Measurements from ENCODE around the gene MDFI.

MDFI gene

GRCh38 chr6:41630946-41631345, 7.3 kb upstream of the MDFI start:
- DNase-seq (ENCODE audit: low read depth in 2 of 2, low spot score in 1 of 2) = no peak

- DNase-seq (ENCODE audit: low read depth in 2 of 2, low spot score in 1 of 2) = no peak
Observed at GRCh38 chr6:41633056-41633634, 5.1 kb upstream of the MDFI start.

- DNase-seq (ENCODE audit: low read depth in 2 of 2, low spot score in 1 of 2) = no peak
Observed at GRCh38 chr6:41634657-41635056, 3.6 kb upstream of the MDFI start.

- DNase-seq (ENCODE audit: low read depth in 2 of 2, low spot score in 1 of 2) = no peak
Observed at GRCh38 chr6:41635365-41635764, 2.9 kb upstream of the MDFI start.

- no peak for DNase-seq (ENCODE audit: low read depth in 2 of 2, low spot score in 1 of 2)
Observed at GRCh38 chr6:41636833-41637193, 1.5 kb upstream of the MDFI start.

- DNase-seq (ENCODE audit: low read depth in 2 of 2, low spot score in 1 of 2) = no peak
Observed at GRCh38 chr6:41637194-41638001, 870 bp upstream of the MDFI start.

- no peak for DNase-seq (ENCODE audit: low read depth in 2 of 2, low spot score in 1 of 2)
Observed at GRCh38 chr6:41638935-41639808, 904 bp downstream of the MDFI start.

GRCh38 chr6:41639809-41640371, 1.6 kb downstream of the MDFI start:
- no peak for DNase-seq (ENCODE audit: low read depth in 2 of 2, low spot score in 1 of 2)

- DNase-seq (ENCODE audit: low read depth in 2 of 2, low spot score in 1 of 2) = no peak
Observed at GRCh38 chr6:41640426-41640825, 2.2 kb downstream of the MDFI start.

- DNase-seq (ENCODE audit: low read depth in 2 of 2, low spot score in 1 of 2) = no peak
Observed at GRCh38 chr6:41641352-41641925, 3.2 kb downstream of the MDFI start.

- no peak for DNase-seq (ENCODE audit: low read depth in 2 of 2, low spot score in 1 of 2)
Observed at GRCh38 chr6:41642090-41642959, 4.1 kb downstream of the MDFI start.

GRCh38 chr6:41642960-41643898, 5.0 kb downstream of the MDFI start:
- no peak for DNase-seq (ENCODE audit: low read depth in 2 of 2, low spot score in 1 of 2)

GRCh38 chr6:41643899-41644269, 5.6 kb downstream of the MDFI start:
- no peak for DNase-seq (ENCODE audit: low read depth in 2 of 2, low spot score in 1 of 2)

GRCh38 chr6:41644297-41644879, 6.1 kb downstream of the MDFI start:
- no peak for DNase-seq (ENCODE audit: low read depth in 2 of 2, low spot score in 1 of 2)

GRCh38 chr6:41645007-41645618, 6.8 kb downstream of the MDFI start:
- DNase-seq (ENCODE audit: low read depth in 2 of 2, low spot score in 1 of 2) = no peak

GRCh38 chr6:41646026-41646795, 7.9 kb downstream of the MDFI start:
- no peak for DNase-seq (ENCODE audit: low read depth in 2 of 2, low spot score in 1 of 2)

- DNase-seq (ENCODE audit: low read depth in 2 of 2, low spot score in 1 of 2) = no peak
Observed at GRCh38 chr6:41647061-41647511, 8.8 kb downstream of the MDFI start.
